GM19193 (cell line): Measurements from ENCODE around the gene KCNMB4.

Experiments
- POLR2A ChIP-seq: IDR thresholded peaks from 4 replicates; pipeline ENCODE4 v1.6.1; 2011; ENCODE audit not compliant: insufficient read depth, insufficient read length; ENCODE audit errors: extremely low read depth

The KCNMB4 gene

DNA sequence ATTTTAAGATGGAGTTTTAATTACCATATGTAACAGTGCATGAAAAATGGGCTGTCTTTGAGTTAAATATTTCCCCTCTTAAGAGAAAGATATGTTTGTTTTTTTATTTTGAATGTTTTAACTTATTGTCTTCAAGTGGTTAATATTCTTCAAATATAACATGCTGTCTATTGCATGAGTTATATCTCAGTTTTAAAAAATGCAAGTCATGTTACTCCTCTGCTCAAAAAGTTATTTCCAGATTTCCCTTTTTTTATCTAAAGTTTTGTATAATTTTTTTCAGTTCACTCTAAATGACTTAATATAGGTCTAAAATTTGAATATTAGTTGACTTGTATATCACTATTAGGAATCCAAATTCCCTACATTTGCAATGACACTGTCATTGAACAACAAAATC lies 5.9 kb upstream of the KCNMB4 start:
- no peak for TF ChIP-seq POLR2A

DNA sequence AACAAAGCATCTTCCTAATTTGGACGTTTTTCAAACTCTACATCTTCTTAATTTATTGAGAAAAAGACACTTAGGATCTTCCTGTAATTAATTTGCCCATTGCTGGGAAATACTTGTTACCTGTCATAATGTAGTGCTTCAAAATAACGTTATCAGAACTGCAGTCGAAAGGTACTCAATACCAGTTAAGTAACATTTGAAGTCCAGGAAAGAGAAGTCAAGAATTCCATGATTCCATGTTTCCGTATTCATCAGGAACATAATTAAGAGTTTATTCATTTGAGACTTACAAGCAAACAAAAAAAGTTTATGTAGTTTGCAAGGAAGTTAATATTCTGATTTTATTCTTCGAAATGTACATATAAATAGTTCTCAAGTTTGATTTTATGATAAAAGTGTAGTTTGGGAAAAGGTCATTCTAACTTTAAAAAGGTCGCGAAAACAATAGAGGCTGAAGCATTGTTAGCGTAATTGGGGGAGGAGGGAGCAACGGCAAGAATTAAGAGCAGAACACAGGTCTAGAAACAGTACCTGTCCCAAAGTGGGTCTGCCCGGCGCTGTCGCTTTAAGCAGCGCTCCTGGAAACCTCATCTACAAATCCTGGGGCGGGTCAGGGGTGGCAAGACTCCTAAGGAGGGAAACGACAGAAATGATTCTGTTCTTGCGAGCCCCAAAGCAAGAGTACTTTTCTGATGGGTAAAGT lies 1.2 kb upstream of the KCNMB4 start:
- no peak for TF ChIP-seq POLR2A

DNA sequence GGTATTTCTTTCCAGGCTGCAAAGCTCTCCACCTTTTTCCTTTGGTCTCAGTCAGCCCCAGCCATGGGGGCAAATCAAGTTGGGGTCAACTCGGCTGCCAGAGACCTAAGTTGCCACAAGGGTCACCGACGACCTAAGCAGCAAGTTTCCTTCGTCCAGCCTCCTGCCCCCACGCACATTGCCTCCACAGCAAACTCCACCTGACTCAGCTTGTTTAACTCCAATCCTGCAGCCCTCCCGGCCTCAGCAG lies 767 bp upstream of the KCNMB4 start:
- TF ChIP-seq POLR2A = no peak

DNA sequence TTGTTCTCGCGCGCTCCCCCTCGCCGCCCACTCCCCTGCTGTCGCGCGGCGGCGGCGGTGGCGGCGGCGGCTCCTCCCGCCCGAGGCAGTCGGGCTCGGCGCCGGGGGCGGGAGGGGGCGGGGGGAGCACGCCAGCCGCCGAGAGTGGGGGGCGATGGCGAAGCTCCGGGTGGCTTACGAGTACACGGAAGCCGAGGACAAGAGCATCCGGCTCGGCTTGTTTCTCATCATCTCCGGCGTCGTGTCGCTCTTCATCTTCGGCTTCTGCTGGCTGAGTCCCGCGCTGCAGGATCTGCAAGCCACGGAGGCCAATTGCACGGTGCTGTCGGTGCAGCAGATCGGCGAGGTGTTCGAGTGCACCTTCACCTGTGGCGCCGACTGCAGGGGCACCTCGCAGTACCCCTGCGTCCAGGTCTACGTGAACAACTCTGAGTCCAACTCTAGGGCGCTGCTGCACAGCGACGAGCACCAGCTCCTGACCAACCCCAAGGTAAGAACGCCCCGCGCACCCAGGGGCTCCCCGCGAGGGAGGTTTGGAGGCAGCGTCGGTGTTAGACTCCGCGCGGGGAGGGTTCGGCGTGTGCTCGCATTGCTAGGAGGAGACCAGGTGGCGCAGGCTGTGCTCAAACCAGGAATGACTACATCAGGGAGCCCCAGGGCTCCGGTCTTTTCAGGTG lies 629 bp downstream of the KCNMB4 start:
- no peak for TF ChIP-seq POLR2A

- TF ChIP-seq POLR2A = no peak
These were observed 1.4 kb downstream of the KCNMB4 start for GRCh38 chr12:70367258-70368141.

DNA sequence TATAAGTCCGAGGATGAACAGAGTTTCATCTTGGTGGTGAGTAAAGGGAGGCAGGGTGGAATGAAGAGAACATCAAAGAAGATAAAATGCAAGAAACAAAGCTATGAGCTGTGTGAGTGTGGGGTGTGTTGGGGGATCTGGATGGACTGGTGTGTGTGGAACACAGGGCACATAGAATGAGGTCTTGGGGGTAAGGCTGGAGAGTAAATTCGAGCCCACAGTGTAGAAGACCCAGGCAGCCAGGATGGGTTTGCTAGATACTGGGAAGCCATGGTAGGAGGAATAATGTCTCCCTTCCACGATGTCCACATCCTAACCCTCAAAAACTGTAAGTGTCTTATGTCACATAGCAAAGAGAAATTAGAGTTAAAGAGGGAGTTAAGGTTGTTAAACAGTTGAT lies 6.8 kb downstream of the KCNMB4 start:
- TF ChIP-seq POLR2A = no peak

- TF ChIP-seq POLR2A = no peak
These were observed 13.8 kb downstream of the KCNMB4 start for GRCh38 chr12:70379846-70380245.

GRCh38 chr12:70383484-70383883 lies 17.4 kb downstream of the KCNMB4 start:
- TF ChIP-seq POLR2A = no peak

- TF ChIP-seq POLR2A = no peak
These were observed 17.8 kb downstream of the KCNMB4 start for GRCh38 chr12:70383886-70384285.

GRCh38 chr12:70386771-70387170 lies 20.7 kb downstream of the KCNMB4 start:
- TF ChIP-seq POLR2A = no peak

- TF ChIP-seq POLR2A = no peak
These were observed 23.6 kb downstream of the KCNMB4 start for GRCh38 chr12:70389678-70390077.

DNA sequence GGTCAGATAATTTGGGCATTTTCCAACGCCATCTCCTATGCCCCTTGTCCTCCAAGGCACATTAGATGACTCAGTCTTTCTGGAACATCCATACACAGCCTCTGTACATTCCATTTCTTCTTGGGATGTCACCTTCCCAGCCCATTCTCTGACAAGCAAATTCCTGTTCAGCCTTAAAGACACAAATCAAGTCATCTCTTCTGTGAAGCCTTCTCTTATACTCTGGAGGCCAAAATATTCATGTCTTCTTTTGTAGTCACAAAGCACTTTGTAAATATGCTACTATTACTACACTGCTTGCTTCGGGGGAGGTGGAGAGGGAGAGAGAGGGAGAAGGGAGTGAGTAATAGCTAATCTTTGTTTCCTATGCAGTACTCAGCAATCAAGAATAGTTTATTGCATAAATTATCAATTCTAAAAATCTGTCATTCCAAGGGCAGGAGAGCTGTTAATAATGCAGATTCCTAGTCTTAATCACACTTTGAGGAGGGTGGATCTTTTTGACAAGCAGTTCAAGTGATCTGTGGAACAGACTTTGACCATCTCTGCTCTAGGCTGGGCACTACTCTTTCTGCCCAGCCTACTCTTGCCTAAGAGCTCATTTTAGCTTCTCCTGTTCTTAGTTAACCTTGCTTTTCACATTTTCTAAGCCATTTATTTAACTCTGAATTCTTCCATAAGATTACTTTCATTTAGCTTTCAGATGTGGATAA lies 27.9 kb downstream of the KCNMB4 start:
- no peak for TF ChIP-seq POLR2A

- no peak for TF ChIP-seq POLR2A
These were observed 31.9 kb downstream of the KCNMB4 start for GRCh38 chr12:70398002-70398401.

- TF ChIP-seq POLR2A = no peak
These were observed 32.8 kb downstream of the KCNMB4 start for GRCh38 chr12:70398862-70399261.

DNA sequence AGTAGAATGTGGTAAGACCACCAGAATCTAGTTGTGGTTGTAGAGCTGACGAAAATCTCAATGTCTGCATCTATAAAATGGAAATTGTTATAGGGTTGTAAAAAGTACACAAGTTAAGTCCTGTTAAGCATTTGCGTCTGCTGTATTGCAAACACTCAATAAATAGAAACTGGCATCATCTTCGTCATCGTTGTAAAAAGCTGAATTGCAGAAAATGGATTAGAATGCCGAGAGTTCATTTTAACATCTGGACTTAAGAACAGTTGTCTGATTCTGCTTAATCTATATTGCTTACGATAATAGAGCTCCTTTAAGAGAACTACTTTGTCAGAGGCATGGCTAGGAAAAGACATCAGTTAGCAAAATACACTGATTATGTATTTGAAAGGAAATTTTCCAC lies 33.2 kb downstream of the KCNMB4 start:
- no peak for TF ChIP-seq POLR2A
